CD4-positive, alpha-beta T cell treated with Interleukin-4 for 4 hours (primary cell): ENCODE measurements around the gene SPSB4.

Source experiments
- DNase-seq: peaks from one replicate; pipeline ENCODE4 v3.0.0-alpha.2; 2020

Gene SPSB4

GRCh38 chr3:141122455-141123030 lies 71.4 kb downstream of the SPSB4 start:
- no peak for DNase-seq

GRCh38 chr3:141123677-141124410 lies 72.7 kb downstream of the SPSB4 start:
- DNase-seq = no peak

GRCh38 chr3:141124715-141125114 lies 73.6 kb downstream of the SPSB4 start:
- DNase-seq = no peak

- no peak for DNase-seq
These were observed 74.2 kb downstream of the SPSB4 start for GRCh38 chr3:141125351-141125750.

GRCh38 chr3:141126661-141127343 lies 75.7 kb downstream of the SPSB4 start:
- DNase-seq = no peak

GRCh38 chr3:141127344-141128125 lies 76.4 kb downstream of the SPSB4 start:
- DNase-seq = no peak

GRCh38 chr3:141128126-141128777 lies 77.1 kb downstream of the SPSB4 start:
- no peak for DNase-seq

GRCh38 chr3:141129049-141129448 lies 77.9 kb downstream of the SPSB4 start:
- no peak for DNase-seq

GRCh38 chr3:141129541-141130011 lies 78.4 kb downstream of the SPSB4 start:
- DNase-seq = no peak

GRCh38 chr3:141143517-141143916 lies 92.4 kb downstream of the SPSB4 start:
- DNase-seq = no peak

- no peak for DNase-seq
These were observed 95.9 kb downstream of the SPSB4 start for GRCh38 chr3:141146979-141147470.

- DNase-seq = no peak
These were observed 96.5 kb downstream of the SPSB4 start for GRCh38 chr3:141147657-141148056.

GRCh38 chr3:141148169-141148568 lies 97.0 kb downstream of the SPSB4 start:
- DNase-seq = no peak

- no peak for DNase-seq
These were observed 97.6 kb downstream of the SPSB4 start for GRCh38 chr3:141148770-141149169.

- no peak for DNase-seq
These were observed 99.1 kb downstream of the SPSB4 start for GRCh38 chr3:141150081-141150830.

GRCh38 chr3:141150931-141151330 lies 99.8 kb downstream of the SPSB4 start:
- DNase-seq = no peak

- no peak for DNase-seq
These were observed 100.3 kb downstream of the SPSB4 start for GRCh38 chr3:141151439-141151838.

- no peak for DNase-seq
These were observed 101.0 kb downstream of the SPSB4 start for GRCh38 chr3:141152130-141152529.

- no peak for DNase-seq
These were observed 101.9 kb downstream of the SPSB4 start for GRCh38 chr3:141152801-141153678.

- no peak for DNase-seq
These were observed 102.5 kb downstream of the SPSB4 start for GRCh38 chr3:141153679-141153966.

- DNase-seq = no peak
These were observed 113.7 kb downstream of the SPSB4 start for GRCh38 chr3:141164852-141165251.
